ENCODE data around the gene TRMT10A. TPM values are rescaled to one million over a fixed set of nuclear protein-coding genes. Genes with fewer than 3 reads are reported as not detected.
A peak's percentile ranks its signal among the peaks of the same experiment; 100 is the strongest.

Gene TRMT10A
- total RNA-seq = 3.5 and 4.9 TPM in 2 replicates

- peak; percentile 95 to 99 for DNase-seq (ENCODE audit: low read depth in 2 of 2)
Measured at GRCh38 chr4:99563310-99564186, at the start of gene TRMT10A. Gene TRMT10A (minus strand): TSS chr4:99564039. CDS start chr4:99559338, 4,701 bp downstream.

- no peak for DNase-seq (ENCODE audit: low read depth in 2 of 2)
Measured at GRCh38 chr4:99612704-99613103, 48.9 kb upstream of the TRMT10A start.

- DNase-seq (ENCODE audit: low read depth in 2 of 2) = no peak
Measured at GRCh38 chr4:99612281-99612680, 48.4 kb upstream of the TRMT10A start.

- no peak for DNase-seq (ENCODE audit: low read depth in 2 of 2)
Measured at GRCh38 chr4:99610605-99611175, 46.9 kb upstream of the TRMT10A start.

GRCh38 chr4:99608417-99608816, 44.6 kb upstream of the TRMT10A start:
- no peak for DNase-seq (ENCODE audit: low read depth in 2 of 2)

- DNase-seq (ENCODE audit: low read depth in 2 of 2) = no peak
Measured at GRCh38 chr4:99606716-99607115, 42.9 kb upstream of the TRMT10A start.

GRCh38 chr4:99594818-99595217, 31.0 kb upstream of the TRMT10A start:
- no peak for DNase-seq (ENCODE audit: low read depth in 2 of 2)

GRCh38 chr4:99593781-99594641, 30.2 kb upstream of the TRMT10A start:
- DNase-seq (ENCODE audit: low read depth in 2 of 2) = no peak

- DNase-seq (ENCODE audit: low read depth in 2 of 2) = no peak
Measured at GRCh38 chr4:99591757-99592156, 27.9 kb upstream of the TRMT10A start.

GRCh38 chr4:99587803-99588202, 24.0 kb upstream of the TRMT10A start:
- no peak for DNase-seq (ENCODE audit: low read depth in 2 of 2)

- DNase-seq (ENCODE audit: low read depth in 2 of 2) = no peak
Measured at GRCh38 chr4:99587309-99587708, 23.5 kb upstream of the TRMT10A start.

- no peak for DNase-seq (ENCODE audit: low read depth in 2 of 2)
Measured at GRCh38 chr4:99586797-99587196, 23.0 kb upstream of the TRMT10A start.

GRCh38 chr4:99586322-99586721, 22.5 kb upstream of the TRMT10A start:
- DNase-seq (ENCODE audit: low read depth in 2 of 2) = no peak

- DNase-seq (ENCODE audit: low read depth in 2 of 2) = no peak
Measured at GRCh38 chr4:99585516-99585915, 21.7 kb upstream of the TRMT10A start.

GRCh38 chr4:99578714-99579113, 14.9 kb upstream of the TRMT10A start:
- DNase-seq (ENCODE audit: low read depth in 2 of 2) = no peak

GRCh38 chr4:99574530-99575324, 10.9 kb upstream of the TRMT10A start, which contains the start of gene MTTP:
Gene MTTP (plus strand): TSS chr4:99574824. CDS start chr4:99574910, 86 bp downstream.
- DNase-seq (ENCODE audit: low read depth in 2 of 2) = no peak

GRCh38 chr4:99573735-99574368, 10.0 kb upstream of the TRMT10A start:
- no peak for DNase-seq (ENCODE audit: low read depth in 2 of 2)

- no peak for DNase-seq (ENCODE audit: low read depth in 2 of 2)
Measured at GRCh38 chr4:99572527-99573240, 8.8 kb upstream of the TRMT10A start.

- DNase-seq (ENCODE audit: low read depth in 2 of 2) = no peak
Measured at GRCh38 chr4:99571883-99572282, 8.0 kb upstream of the TRMT10A start.

GRCh38 chr4:99564921-99565320, 1.1 kb upstream of the TRMT10A start:
- DNase-seq (ENCODE audit: low read depth in 2 of 2) = no peak
